Measurements from ENCODE around the gene LETMD1. TPM values are rescaled to one million over a fixed set of nuclear protein-coding genes. Genes with fewer than 3 reads are reported as not detected.
"Not testable (repeated sequence)": the region's sequence is repeated elsewhere in the genome, so short reads cannot be mapped to it uniquely, and the experiment has no call there.

Gene LETMD1
- total RNA-seq, 2 experiments from 2014 or later: 53.9 to 103 TPM

- Histone ChIP-seq H3K36me3 (ENCODE audit: insufficient read depth, low read length) (peaks cover 5% of the 10 kb centered on the region), H2AFZ (ENCODE audit: low read length) (no peak overlapping the region), H3K4me2 (ENCODE audit: low read length) (no peak overlapping the region), H3K9me2 (ENCODE audit: insufficient read depth, low read length) (no peaks in the 10 kb centered on the region), H3K27ac (ENCODE audit: low read depth, low read length, poor library complexity, severe bottlenecking) (no peak overlapping the region), H3K4me3 (ENCODE audit: low read depth, low read length, poor library complexity, severe bottlenecking) (no peak overlapping the region), H3K79me2 (ENCODE audit: insufficient read depth, low read depth, low read length) (peaks cover 41% of the 10 kb centered on the region; the same call in 1 of the 2 replicates), H3K9me3 (ENCODE audit: low read length) (no peaks in the 10 kb centered on the region), H4K20me1 (ENCODE audit: insufficient read depth, low read length) (0 out of 2 replicates have a peak, but pooled peaks cover 4% of the 10 kb centered on the region), H3K4me1 (ENCODE audit: insufficient read depth, low read length, poor library complexity, severe bottlenecking) (no peaks in the 10 kb centered on the region)
- CTCF ChIA-PET (ENCODE audit: unreplicated experiment): no interaction called here
- intact Hi-C loops (cut with micrococcal nuclease; ENCODE audit: unreplicated experiment): no loop called here
- DNase-seq (ENCODE audit: low spot score): no peak
- POLR2A ChIA-PET: interaction anchor here (0.7 to 2.3 kb wide), 2 partner anchors 13 to 23 kb away, joined by 5 to 8 read pairs; partner anchors contain the start of gene SLC11A2
- no peak for TF ChIP-seq CTCF (conservative IDR thresholded peaks at IDR 0.05; ENCODE audit: low read length)
- no peak for TF ChIP-seq EZH2phosphoT487 (IDR thresholded peaks at IDR 0.05; ENCODE audit: borderline replicate concordance, low read depth, low read length)
- no TSS peak for BruUV-seq (replicated peaks)
These were observed 34.7 kb upstream of the LETMD1 start for GRCh38 chr12:51013441-51013840.

GRCh38 chr12:51014467-51014866 lies 33.7 kb upstream of the LETMD1 start:
- BruUV-seq (replicated peaks); H3K9me3 ChIP-seq (ENCODE audit: low read length); H4K20me1 ChIP-seq (ENCODE audit: insufficient read depth, low read length); POLR2A ChIA-PET; H3K27ac ChIP-seq (ENCODE audit: low read depth, low read length, poor library complexity, severe bottlenecking); DNase-seq (ENCODE audit: low spot score); intact Hi-C loops (cut with micrococcal nuclease; ENCODE audit: unreplicated experiment); H3K4me2 ChIP-seq (ENCODE audit: low read length); H2AFZ ChIP-seq (ENCODE audit: low read length); H3K9me2 ChIP-seq (ENCODE audit: insufficient read depth, low read length); H3K4me1 ChIP-seq (ENCODE audit: insufficient read depth, low read length, poor library complexity, severe bottlenecking); H3K36me3 ChIP-seq (ENCODE audit: insufficient read depth, low read length); H3K4me3 ChIP-seq (ENCODE audit: low read depth, low read length, poor library complexity, severe bottlenecking); CTCF ChIA-PET (ENCODE audit: unreplicated experiment): not testable (repeated sequence)
- peaks cover 47% of the 10 kb centered on the region; the same call in 1 of the 2 replicates for H3K79me2 ChIP-seq (ENCODE audit: insufficient read depth, low read depth, low read length)

GRCh38 chr12:51017452-51017851 lies 30.7 kb upstream of the LETMD1 start:
- Histone ChIP-seq H3K79me2 (ENCODE audit: insufficient read depth, low read depth, low read length) (peaks cover 68% of the 10 kb centered on the region; the same call in 1 of the 2 replicates), H4K20me1 (ENCODE audit: insufficient read depth, low read length) (0 out of 2 replicates have a peak, but pooled peaks cover 10% of the 10 kb centered on the region), H3K4me1 (ENCODE audit: insufficient read depth, low read length, poor library complexity, severe bottlenecking) (no peaks in the 10 kb centered on the region), H3K9me2 (ENCODE audit: insufficient read depth, low read length) (no peaks in the 10 kb centered on the region), H2AFZ (ENCODE audit: low read length) (no peak overlapping the region), H3K27ac (ENCODE audit: low read depth, low read length, poor library complexity, severe bottlenecking) (no peak overlapping the region), H3K9me3 (ENCODE audit: low read length) (no peaks in the 10 kb centered on the region), H3K4me2 (ENCODE audit: low read length) (no peak overlapping the region), H3K36me3 (ENCODE audit: insufficient read depth, low read length) (peaks cover 12% of the 10 kb centered on the region; the same call in 1 of the 2 replicates), H3K4me3 (ENCODE audit: low read depth, low read length, poor library complexity, severe bottlenecking) (no peak overlapping the region)
- TF ChIP-seq CTCF (conservative IDR thresholded peaks at IDR 0.05; ENCODE audit: low read length) (no peak), EZH2phosphoT487 (IDR thresholded peaks at IDR 0.05; ENCODE audit: borderline replicate concordance, low read depth, low read length) (no peak)
- ChIA-PET POLR2A (interaction anchor here (0.6 to 1.0 kb wide), 2 partner anchors 9 to 54 kb away, joined by 3 to 6 read pairs; partner anchors contain the start of gene SLC11A2), CTCF (ENCODE audit: unreplicated experiment) (no interaction called here)
- intact Hi-C loops (cut with micrococcal nuclease; ENCODE audit: unreplicated experiment): no loop called here
- no peak for DNase-seq (ENCODE audit: low spot score)
- BruUV-seq (replicated peaks): no TSS peak
